Measurements from ENCODE around the gene COQ3.
"Not testable (repeated sequence)": the region's sequence is repeated elsewhere in the genome, so short reads cannot be mapped to it uniquely, and the experiment has no call there.

Gene COQ3

DNA sequence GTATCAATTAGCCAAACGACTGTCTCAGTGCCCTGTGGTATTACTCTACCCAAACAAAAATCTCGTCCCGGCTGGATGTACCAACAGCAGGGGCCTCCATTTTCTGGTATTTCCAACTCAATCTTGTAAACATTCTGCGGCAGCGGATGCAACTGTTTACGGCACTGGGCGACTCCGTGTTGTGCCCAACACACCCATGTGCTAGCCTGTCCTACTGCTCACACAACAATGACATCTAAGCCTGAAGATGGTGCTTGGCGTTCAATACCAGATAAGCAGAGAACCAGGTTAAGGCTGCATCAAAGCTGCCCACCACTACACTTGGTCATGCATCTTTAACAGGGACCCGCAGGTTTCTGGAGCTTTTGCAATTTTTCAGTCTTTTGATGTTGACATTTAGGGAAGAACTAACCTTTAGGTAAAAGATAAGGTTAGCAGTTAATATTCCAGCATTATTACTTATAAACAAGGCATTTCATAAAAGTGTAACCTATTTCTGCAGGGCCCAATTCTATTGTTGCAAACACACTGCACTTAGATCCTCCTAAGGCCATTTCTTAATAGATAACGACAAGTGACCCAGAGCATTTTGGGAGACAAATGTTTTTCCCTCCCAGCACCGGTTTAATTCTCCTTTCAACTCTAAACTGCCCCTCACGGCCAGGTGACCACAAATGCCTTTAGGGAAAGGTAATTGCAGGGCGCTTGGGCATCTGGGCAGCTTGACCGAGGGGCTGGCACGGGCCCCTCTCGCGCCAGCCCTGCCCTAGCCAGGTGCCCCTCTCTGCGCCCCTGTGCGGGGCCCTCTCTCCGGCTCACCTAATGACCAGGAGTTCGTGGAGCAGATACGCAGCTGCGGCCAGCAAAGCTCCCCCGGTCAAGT is 45.5 kb downstream of the COQ3 start:
- no peak overlapping the region for H3K4me3 ChIP-seq (ENCODE audit: low read depth, low read length)
- no peak for TF ChIP-seq CTCF (IDR thresholded peaks at IDR 0.05; ENCODE audit: borderline replicate concordance, insufficient read depth, low read depth, low read length)

- H3K4me3 ChIP-seq (ENCODE audit: low read depth, low read length): no peak overlapping the region
- TF ChIP-seq CTCF (IDR thresholded peaks at IDR 0.05; ENCODE audit: borderline replicate concordance, insufficient read depth, low read depth, low read length): no peak
These were observed 46.2 kb downstream of the COQ3 start for GRCh38 chr6:99347804-99348203.

DNA sequence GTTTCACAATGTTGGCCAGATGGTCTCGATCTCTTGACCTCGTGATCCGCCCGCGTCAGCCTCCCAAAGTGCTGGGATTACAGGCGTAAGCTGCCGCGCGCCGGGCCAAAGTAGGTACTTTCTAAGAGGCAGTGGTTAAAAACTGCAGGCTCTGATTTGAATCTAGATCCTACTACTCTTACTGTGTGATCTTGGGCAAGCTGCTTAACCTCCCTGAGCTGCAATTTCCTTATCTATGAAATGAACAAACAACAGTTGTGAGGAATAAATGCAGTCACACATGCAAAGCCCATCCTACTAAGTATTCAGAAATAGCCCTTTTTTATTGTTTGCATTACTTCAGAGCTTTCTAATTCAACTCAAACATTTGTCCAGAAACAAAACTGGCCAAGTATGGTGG is 47.4 kb downstream of the COQ3 start:
- H3K4me3 ChIP-seq (ENCODE audit: low read depth, low read length): no peak overlapping the region
- TF ChIP-seq CTCF (IDR thresholded peaks at IDR 0.05; ENCODE audit: borderline replicate concordance, insufficient read depth, low read depth, low read length): no peak

DNA sequence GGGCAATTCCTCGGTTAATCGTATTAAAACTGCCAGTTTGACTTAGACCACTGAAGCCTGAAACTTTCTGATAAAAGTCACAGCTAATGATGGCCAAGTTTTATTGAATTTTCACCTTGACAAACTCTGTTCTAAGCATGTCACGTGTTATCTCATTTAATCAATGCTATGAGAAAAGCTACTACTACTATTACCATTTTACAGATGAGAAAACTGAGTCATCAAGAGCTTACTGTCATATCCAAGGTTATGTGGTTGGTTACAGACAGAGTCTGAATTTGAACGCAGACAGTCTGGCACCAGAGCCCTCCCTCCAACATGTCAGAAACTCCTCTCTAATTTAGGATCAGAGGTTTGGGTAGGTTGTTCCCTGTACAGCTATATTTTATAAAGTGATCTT is 48.8 kb downstream of the COQ3 start:
- no peak overlapping the region for H3K4me3 ChIP-seq (ENCODE audit: low read depth, low read length)
- TF ChIP-seq CTCF (IDR thresholded peaks at IDR 0.05; ENCODE audit: borderline replicate concordance, insufficient read depth, low read depth, low read length): no peak

DNA sequence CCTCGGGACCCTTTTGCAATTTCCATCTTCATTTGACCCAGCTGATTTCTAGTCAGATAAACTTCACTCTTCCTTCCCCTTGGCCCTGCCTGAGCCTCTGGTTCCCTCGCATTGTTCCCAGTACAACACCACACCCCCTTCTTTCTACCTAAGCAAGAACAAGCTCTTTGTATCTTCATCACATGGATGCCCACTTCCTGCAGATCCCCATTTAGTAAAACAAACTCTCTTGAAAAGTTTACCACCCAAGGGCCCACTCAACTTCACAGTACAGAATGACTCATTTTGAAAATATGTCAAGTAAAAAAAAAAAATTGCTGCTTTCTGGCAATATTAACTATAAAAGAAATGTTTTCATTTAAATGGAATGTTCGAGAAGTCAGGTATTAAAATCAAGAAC is 49.7 kb downstream of the COQ3 start:
- no peak overlapping the region for H3K4me3 ChIP-seq (ENCODE audit: low read depth, low read length)
- TF ChIP-seq CTCF (IDR thresholded peaks at IDR 0.05; ENCODE audit: borderline replicate concordance, insufficient read depth, low read depth, low read length): no peak

DNA sequence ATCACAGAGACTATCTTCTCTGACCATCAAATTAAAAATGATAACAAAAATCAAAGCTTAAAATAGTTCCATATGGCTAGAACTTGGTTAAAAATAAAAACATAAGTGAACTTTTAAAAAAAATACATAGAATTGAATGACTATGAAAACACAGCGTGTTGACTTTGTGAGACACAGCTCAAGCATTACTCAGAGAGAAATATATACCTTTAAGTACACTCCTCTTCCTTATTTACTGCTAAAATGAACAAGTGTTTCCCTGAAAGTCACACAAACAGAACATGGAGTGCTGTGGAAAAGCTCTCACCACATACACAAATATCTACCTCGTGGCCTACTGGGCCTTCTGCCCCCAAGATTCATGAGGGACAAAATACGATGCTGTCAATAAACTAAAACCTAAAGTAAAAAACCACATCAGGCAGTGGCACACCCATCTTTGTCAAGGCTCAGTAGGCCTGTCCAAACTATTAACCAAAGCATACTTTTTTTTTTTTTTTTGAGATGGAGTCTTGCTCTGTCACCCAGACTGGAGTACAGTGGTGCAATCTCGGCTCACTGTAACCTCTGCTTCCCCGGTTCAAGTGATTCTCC is 52.0 kb downstream of the COQ3 start:
- no peak for TF ChIP-seq CTCF (IDR thresholded peaks at IDR 0.05; ENCODE audit: borderline replicate concordance, insufficient read depth, low read depth, low read length)

DNA sequence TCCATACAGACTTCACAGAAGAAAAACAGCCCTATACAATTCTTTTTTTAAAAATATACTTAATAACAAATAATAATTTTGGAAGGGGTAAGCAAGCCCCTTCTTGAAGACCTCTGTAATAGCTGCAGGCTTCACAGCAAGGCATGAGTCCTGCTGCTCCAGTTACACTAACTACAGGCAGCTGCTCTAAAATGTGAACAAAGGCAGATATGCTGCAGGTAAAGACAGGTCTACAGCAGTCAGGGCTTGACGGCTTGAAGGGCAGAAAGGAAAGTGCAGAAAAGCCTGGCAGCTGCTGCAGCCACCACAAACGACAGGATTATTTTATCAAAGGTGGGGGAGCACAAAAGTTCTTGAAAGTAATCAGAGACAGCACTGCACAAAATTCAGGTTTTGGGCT is 55.8 kb downstream of the COQ3 start:
- H3K4me3 ChIP-seq (ENCODE audit: low read depth, low read length): no peak overlapping the region
- TF ChIP-seq CTCF (IDR thresholded peaks at IDR 0.05; ENCODE audit: borderline replicate concordance, insufficient read depth, low read depth, low read length): no peak

More for the DNA sequence above, 52.0 kb downstream of the COQ3 start:
- no peak overlapping the region for H3K4me3 ChIP-seq (ENCODE audit: low read depth, low read length)

- H3K4me3 ChIP-seq (ENCODE audit: low read depth, low read length): not testable (repeated sequence)
These were observed 58.7 kb downstream of the COQ3 start for GRCh38 chr6:99335298-99335697.

Measured in GM12875 (cell line).